HG03045 (cell line): ENCODE data around the gene LANCL2.

Source experiments
- ATAC-seq: cut with Tn5 transposase; IDR thresholded peaks from one replicate; pipeline ENCODE4 v1.9.1; 2021; ENCODE audit warnings: mild to moderate bottlenecking, moderate library complexity; ENCODE audit not compliant: unreplicated experiment

The LANCL2 gene

GRCh38 chr7:55436457-55436856 is 71.3 kb downstream of the LANCL2 start:
- no peak for ATAC-seq

GRCh38 chr7:55437375-55437774 is 72.2 kb downstream of the LANCL2 start:
- ATAC-seq: no peak

DNA sequence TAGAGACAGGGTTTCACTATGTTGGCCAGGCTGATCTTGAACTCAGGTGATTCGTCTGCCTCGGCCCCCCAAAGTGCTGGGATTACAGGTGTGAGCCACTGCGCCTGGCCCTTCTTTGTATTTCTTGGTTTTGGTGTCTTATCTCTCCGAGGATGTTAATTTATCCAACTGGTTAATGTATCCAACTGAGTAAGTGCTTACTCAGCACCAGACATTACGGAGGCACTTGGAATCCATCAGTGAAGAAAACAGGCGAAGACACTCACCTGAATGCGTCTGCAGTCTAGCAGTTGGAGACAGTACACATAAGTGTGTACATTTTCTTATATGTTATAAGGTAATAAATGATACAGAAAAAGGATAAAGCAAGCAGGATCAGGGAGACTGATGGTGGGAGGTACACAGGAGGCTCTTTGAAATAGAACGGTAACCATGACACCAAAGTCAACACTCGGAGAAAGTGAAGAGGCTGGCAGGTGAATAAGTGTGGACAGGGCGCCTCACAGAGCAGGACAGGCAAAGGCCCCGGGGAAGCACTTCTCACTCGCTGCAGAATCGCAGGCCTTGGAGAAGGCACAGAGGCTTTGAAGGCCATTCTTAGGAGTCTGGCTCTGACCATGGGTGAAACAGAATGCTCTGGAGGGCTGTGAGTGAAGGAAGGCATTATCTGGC is 73.1 kb downstream of the LANCL2 start:
- no peak for ATAC-seq

- ATAC-seq: no peak
These were observed 73.8 kb downstream of the LANCL2 start for GRCh38 chr7:55438757-55439525.

DNA sequence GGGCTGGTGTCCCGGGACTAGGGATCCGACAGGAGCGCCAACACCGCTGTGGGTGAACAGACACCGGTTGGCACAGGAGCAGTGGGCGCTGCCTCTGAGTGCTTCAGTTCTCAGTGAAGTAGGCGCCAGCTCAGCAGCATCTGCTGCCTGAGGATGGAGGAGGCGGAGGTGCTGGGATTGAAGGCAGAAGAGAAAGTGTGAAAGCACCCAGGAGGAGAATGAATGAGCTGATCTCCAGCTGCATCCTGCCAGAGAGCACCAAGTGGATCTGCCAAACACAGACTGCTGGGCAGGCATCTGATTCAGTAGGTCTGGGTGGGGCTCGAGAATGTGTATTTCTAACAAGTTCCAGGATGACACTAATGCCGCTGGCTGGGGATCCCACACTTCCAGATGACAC is 74.5 kb downstream of the LANCL2 start:
- no peak for ATAC-seq

DNA sequence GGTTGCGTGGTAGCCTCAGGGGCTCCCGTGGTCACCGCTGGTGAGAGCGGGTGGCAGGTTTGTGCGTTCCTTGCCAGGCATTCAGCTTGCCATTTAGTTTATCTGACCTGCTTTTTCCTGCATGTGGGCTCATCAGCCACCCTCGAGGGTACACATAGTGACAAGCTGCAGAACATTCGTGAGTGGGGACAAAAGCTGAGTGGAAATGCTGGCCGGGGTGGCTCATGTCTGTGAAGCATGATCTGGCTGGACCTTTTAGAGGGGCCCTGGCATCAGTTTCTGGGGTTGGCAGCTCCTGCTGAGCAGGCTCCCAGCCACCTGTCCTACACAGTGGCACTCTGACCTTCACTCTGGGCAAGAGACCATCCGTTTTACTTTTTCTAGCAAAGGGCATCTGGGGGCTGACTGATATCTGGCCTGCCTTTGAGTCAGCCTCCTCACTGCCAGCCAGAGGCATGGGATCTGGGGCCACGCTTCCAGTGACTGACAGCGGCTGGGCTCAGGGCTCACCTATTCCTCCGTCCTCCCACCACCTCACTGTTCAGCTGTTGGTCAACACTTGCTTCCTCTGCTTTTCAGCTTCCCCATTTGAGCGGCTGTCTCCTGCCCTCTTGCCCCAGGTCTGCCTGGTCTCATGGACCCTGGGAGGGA is 75.0 kb downstream of the LANCL2 start:
- ATAC-seq: no peak

- ATAC-seq: no peak
These were observed 75.9 kb downstream of the LANCL2 start for GRCh38 chr7:55441002-55441401.

GRCh38 chr7:55441774-55442522 is 76.8 kb downstream of the LANCL2 start:
- no peak for ATAC-seq

GRCh38 chr7:55444786-55445185 is 79.6 kb downstream of the LANCL2 start:
- ATAC-seq: no peak

DNA sequence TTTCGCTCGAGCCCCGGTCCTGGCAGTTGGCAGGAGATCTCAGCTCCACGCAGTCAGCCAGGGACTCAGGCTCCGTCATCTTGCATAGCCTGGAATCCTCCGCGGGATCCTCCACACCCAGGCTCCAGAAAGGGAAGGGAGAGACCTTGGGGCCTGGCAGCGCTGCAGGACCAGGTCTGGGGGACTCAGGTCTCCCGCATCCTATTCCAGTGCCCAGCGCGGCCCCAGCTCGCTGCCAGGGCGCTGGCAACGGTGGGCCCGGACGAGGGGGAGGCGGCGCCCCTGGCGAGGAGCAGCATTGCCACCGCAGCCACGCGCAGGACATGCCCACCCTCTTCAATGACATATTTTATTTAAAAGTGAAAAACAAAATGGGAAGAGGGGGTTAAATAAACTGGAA is 83.4 kb downstream of the LANCL2 start:
- ATAC-seq: no peak

GRCh38 chr7:55449205-55449991 is 84.3 kb downstream of the LANCL2 start:
- ATAC-seq: no peak

DNA sequence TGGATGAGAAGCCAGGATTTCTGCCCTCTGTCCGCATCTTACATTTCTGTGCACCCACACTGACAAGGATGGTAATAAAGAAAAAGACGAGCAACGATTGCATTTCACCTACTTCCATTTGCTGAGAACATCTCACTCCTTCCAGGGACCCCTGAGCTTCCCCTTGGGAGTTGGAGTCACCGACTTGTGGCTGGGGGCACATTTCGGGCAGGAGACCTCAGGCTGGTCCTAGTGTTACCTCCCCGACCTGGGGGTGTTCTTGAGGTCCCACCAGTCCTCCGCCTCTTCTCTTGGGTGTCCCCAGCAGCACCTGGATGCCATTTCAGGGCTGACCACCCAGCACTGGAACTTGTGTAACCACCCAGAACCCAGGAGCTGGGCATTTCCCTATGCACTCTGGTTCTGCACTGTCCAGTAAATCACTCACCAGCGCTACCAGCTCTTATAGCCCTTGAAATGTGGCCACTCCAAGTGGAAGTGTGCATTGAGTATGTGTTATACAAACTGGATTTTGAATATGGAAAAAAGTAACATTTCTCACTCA is 84.9 kb downstream of the LANCL2 start:
- ATAC-seq: no peak

GRCh38 chr7:55452971-55453370 is 87.8 kb downstream of the LANCL2 start:
- no peak for ATAC-seq

GRCh38 chr7:55457801-55458200 is 92.7 kb downstream of the LANCL2 start:
- ATAC-seq: no peak

DNA sequence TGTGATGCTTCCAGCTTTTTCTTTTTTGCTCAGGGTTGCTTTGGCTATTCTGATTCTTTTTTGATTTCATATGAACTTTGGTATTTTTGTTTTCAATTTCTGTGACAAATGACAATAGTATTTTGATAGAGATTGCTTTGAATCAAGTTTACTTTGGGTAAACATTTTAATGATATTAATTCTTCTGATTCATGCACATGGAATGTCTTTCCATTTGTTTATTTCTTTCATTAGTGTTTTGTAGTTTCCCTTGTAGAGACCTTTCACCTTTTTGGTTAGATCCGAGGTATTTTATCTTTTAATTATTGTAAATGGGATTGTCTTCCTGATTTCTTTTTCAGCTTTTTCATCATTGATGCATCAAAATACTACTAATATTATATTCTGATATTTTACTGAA is 93.2 kb downstream of the LANCL2 start:
- no peak for ATAC-seq

GRCh38 chr7:55463686-55464262 is 98.6 kb downstream of the LANCL2 start:
- ATAC-seq: no peak

- no peak for ATAC-seq
These were observed 99.3 kb downstream of the LANCL2 start for GRCh38 chr7:55464422-55464821.

- no peak for ATAC-seq
These were observed 100.6 kb downstream of the LANCL2 start for GRCh38 chr7:55465691-55466090.

DNA sequence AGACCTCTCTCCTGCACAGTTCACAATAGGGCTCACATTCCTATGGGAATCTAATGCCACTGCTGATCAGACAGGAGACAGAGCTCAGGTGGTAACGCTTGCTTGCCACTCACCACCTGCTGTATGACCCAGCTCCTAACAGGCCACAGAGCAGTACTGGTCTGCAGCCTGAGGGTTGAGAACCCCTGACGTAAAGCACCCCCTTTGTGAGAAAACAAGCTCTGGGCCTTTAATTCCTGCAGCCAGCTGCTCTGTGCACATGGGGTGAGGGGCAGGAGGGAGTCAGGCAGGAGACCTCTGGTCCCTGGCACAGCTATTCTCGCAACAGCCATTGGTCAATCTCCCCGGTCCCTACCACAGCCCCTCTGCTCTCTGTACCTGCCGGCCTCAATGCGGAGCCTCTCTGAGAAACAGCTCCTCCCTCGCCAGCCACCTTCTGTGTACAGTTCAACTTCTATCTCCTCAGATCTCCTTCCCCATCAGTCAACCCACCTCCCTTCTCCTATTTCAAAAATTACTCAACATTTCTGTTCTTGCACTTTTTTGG is 102.0 kb downstream of the LANCL2 start:
- no peak for ATAC-seq

DNA sequence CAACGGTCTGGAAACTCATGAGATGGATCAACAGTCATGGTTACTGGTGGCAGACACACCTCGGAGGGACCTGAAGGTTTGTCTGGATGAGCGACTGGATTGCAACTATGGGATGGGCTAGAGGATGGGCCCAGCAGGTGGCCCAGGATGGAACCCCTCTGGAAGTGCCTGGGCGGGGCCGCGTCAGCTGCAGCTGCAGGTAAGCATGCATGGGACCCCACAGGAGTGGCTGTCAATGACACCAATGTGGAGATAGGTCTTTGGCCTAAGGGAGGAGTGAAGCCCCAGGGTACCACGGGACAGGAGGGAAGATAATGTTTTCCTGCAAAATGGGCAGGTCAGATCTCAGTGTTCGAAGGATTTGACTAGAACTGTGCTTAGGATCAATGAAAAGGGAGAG is 103.4 kb downstream of the LANCL2 start:
- no peak for ATAC-seq
